Fibroblast of lung (primary cell): ENCODE measurements around the gene PEX16. TPM values are rescaled to one million over a fixed set of nuclear protein-coding genes. Genes with fewer than 3 reads are reported as not detected.

Experiments used
- DNase-seq, 2 donors: peaks; one replicate each; pipeline versions ENCODE4 v3.0.0 to v3.0.0-alpha.2; 2010; ENCODE audit warnings: low read depth in 2 of 2
- H2AFZ ChIP-seq: 2 replicates; pipeline ENCODE4 v1.5.1; 2012; ENCODE audit warnings: low read length, control low read depth, inconsistent platforms
- H3K27ac ChIP-seq: 2 replicates; pipeline ENCODE4 v1.5.1; 2011; ENCODE audit warnings: low read length, control low read depth; ENCODE audit not compliant: insufficient read depth
- H3K27me3 ChIP-seq: 2 replicates; pipeline ENCODE4 v1.5.1; 2011; ENCODE audit warnings: mild to moderate bottlenecking, low read length; ENCODE audit not compliant: control insufficient read depth, insufficient read depth
- H3K36me3 ChIP-seq: 2 replicates; pipeline ENCODE4 v1.5.1; 2011; ENCODE audit warnings: low read length; ENCODE audit not compliant: control insufficient read depth, insufficient read depth
- H3K4me1 ChIP-seq: 2 replicates; pipeline ENCODE4 v1.5.1; 2011; ENCODE audit warnings: low read length; ENCODE audit not compliant: control insufficient read depth, insufficient read depth; ENCODE audit errors: extremely low read depth
- H3K4me2 ChIP-seq: 2 replicates; pipeline ENCODE4 v1.5.1; 2011; ENCODE audit warnings: low read length, control low read depth; ENCODE audit not compliant: insufficient read depth; ENCODE audit errors: extremely low read depth
- H3K4me3 ChIP-seq, 4 experiments: fragments of 200-600 bp in 1 of 4; sonication (generic) in 1 of 4; replicated peaks in 1 of 4; 2 replicates each; pipeline ENCODE4 v1.5.1; 2011 to 2016; ENCODE audit warnings: low read length in 4 of 4, low read depth in 3 of 4, mild to moderate bottlenecking in 3 of 4, control low read depth in 2 of 4, inconsistent platforms in 1 of 4, mixed read lengths in 1 of 4; ENCODE audit not compliant: insufficient read depth in 1 of 4; ENCODE audit errors: control extremely low read depth in 1 of 4
- H3K79me2 ChIP-seq: 2 replicates; pipeline ENCODE4 v1.5.1; 2012; ENCODE audit warnings: mild to moderate bottlenecking, low read length, inconsistent platforms; ENCODE audit not compliant: control insufficient read depth, insufficient read depth
- H3K9ac ChIP-seq: 2 replicates; pipeline ENCODE4 v1.5.1; 2011; ENCODE audit warnings: mild to moderate bottlenecking, low read length, control low read depth; ENCODE audit not compliant: insufficient read depth
- H3K9me3 ChIP-seq: 2 replicates; pipeline ENCODE4 v1.5.1; 2012; ENCODE audit warnings: low read depth, low read length; ENCODE audit not compliant: control insufficient read depth, insufficient read depth
- H4K20me1 ChIP-seq: 2 replicates; pipeline ENCODE4 v1.5.1; 2011; ENCODE audit warnings: low read length; ENCODE audit not compliant: control insufficient read depth, insufficient read depth; ENCODE audit errors: extremely low read depth
- EZH2 ChIP-seq: IDR thresholded peaks from 2 replicates; pipeline ENCODE4 v1.5.1; 2012; ENCODE audit warnings: low read length, control low read depth, mild to moderate bottlenecking; ENCODE audit errors: missing control alignments
- polyA plus RNA-seq, 2 donors: library from polyadenylated mRNA; depleted of rRNA in 1 of 2; stranded (reverse) in 1 of 2; unstranded in 1 of 2; fragments of >200 nt; gene quantifications; 2 replicates each; pipeline ENCODE4 v1.2.1, GENCODE V29; 2011 to 2012; ENCODE audit warnings: missing spikeins in 1 of 2
- total RNA-seq: library from RNA; depleted of rRNA; stranded (reverse); fragments of >200 nt; gene quantifications from 2 replicates; pipeline ENCODE4 v1.2.1, GENCODE V29; 2014
- TF ChIP-seq, protein P1 (sequence below), 2 donors: IDR thresholded peaks in 1 of 2; conservative IDR thresholded peaks in 1 of 2; 1 replicate in 1 of 2; 2 replicates in 1 of 2; pipeline ENCODE4 v1.5.1; 2011 to 2012; ENCODE audit warnings: low read length in 2 of 2, control low read depth in 1 of 2, inconsistent platforms in 1 of 2, low read depth in 1 of 2, mild to moderate bottlenecking in 1 of 2

The PEX16 gene
- total and polyA plus RNA-seq, 2 donors (not counting 1 experiment from before 2014, with no cell fraction given), result 11.0 to 44.4 TPM

DNA sequence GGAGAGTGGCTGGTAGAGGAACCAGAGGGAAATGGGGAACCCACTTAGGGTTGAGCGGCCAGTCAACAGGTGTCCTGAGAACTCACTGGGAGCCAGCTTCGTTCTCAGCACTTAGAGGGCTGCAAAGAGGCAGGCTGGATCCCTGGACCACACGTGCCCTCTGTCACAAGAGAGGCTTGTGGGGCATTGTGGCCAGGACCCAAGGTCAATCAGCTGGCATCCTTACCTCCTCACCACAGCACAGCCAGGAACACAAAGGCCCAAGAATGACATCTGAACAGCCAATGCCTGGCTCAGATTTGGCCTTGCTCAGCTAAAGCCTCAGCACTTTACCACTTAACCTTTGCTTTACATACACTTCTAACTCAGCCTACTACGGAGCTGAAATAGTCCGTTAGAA is 24.8 kb downstream of the PEX16 start:
- Histone ChIP-seq H3K27me3 (peaks cover 22% of the 10 kb centered on the region), H2AFZ (no peak overlapping the region), H3K4me3 (no peak overlapping the region), H3K79me2 (no peaks in the 10 kb centered on the region), H4K20me1 (no peaks in the 10 kb centered on the region), H3K9me3 (no peaks in the 10 kb centered on the region), H3K36me3 (no peaks in the 10 kb centered on the region), H3K4me1 (no peaks in the 10 kb centered on the region), H3K9ac (no peak overlapping the region), H3K27ac (no peak overlapping the region), H3K4me2 (no peak overlapping the region)
- no peak for DNase-seq
- TF ChIP-seq EZH2, result no peak
- TF ChIP-seq, protein P1, sequence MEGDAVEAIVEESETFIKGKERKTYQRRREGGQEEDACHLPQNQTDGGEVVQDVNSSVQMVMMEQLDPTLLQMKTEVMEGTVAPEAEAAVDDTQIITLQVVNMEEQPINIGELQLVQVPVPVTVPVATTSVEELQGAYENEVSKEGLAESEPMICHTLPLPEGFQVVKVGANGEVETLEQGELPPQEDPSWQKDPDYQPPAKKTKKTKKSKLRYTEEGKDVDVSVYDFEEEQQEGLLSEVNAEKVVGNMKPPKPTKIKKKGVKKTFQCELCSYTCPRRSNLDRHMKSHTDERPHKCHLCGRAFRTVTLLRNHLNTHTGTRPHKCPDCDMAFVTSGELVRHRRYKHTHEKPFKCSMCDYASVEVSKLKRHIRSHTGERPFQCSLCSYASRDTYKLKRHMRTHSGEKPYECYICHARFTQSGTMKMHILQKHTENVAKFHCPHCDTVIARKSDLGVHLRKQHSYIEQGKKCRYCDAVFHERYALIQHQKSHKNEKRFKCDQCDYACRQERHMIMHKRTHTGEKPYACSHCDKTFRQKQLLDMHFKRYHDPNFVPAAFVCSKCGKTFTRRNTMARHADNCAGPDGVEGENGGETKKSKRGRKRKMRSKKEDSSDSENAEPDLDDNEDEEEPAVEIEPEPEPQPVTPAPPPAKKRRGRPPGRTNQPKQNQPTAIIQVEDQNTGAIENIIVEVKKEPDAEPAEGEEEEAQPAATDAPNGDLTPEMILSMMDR (conservative IDR thresholded peaks at IDR 0.05 in 1 of 2, IDR thresholded peaks at IDR 0.05 in 1 of 2; ENCODE audit: low read depth in 1 of 2, low read length in 2 of 2), result no peak

DNA sequence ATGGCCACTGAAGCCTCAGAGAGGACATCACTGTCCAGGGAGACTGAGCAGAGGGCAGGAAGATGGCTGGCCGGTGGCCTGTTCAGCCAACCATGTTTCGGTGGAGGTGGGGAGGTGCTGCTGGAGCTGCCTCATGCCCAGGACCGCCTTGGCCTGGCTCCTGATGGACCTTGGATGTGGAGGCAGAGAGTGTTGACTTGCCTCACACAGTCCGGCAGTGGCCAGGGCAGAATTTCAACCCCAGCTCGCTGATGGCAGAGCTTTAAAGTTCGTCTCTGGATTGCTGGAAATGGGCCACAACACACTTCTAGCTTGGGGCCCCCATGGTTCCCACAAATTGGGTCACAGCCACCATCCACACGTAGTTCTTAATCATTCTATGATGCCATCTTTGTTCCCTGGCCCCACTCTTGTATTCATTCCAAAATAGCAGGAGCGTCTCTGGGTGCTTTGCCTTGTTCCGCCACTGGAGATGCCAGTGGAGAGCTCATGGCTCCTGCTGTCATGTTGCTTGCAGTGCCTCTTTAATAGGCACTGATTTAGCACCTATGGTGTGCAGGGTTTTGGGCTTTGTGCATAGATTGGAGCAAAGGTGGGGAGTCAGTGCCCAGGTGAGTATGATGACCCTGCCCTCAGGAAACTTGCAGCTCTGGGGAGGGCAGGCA is 26.7 kb downstream of the PEX16 start:
- no peak for DNase-seq
- Histone ChIP-seq H3K79me2 (no peaks in the 10 kb centered on the region), H3K9ac (no peak overlapping the region), H3K27ac (no peak overlapping the region), H3K27me3 (peaks cover 9% of the 10 kb centered on the region), H2AFZ (no peak overlapping the region), H3K4me2 (no peak overlapping the region), H4K20me1 (peaks cover 3% of the 10 kb centered on the region), H3K4me1 (no peaks in the 10 kb centered on the region), H3K4me3 (no peak overlapping the region), H3K36me3 (no peaks in the 10 kb centered on the region), H3K9me3 (no peaks in the 10 kb centered on the region)
- no peak for TF ChIP-seq EZH2
- TF ChIP-seq, protein P1 (conservative IDR thresholded peaks at IDR 0.05 in 1 of 2, IDR thresholded peaks at IDR 0.05 in 1 of 2; ENCODE audit: low read depth in 1 of 2, low read length in 2 of 2), result no peak

DNA sequence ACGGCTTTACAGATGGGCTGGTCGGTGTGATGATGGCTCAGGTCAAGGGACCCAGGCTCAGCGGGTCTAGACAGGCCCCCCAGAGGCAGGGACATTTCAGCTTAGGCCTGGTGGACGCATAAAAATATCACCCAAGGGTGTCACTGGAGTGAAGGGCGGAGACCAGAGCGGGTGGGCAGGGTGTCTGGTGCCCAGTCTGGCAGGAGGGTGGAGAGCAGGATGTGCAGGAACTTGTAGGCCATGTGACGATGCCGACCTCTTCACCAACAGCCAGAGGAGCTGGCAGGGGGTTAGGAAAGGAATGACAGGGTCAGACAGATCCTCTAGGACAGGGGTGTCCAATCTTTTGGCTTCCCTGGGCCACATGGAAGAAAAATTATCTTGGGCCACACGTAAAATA is 27.7 kb downstream of the PEX16 start:
- H3K9ac ChIP-seq, result no peak overlapping the region
- DNase-seq, result no peak
- H2AFZ ChIP-seq, result no peak overlapping the region
- H3K9me3 ChIP-seq, result no peaks in the 10 kb centered on the region
- no peak overlapping the region for H3K4me3 ChIP-seq
- peaks cover 3% of the 10 kb centered on the region for H4K20me1 ChIP-seq
- TF ChIP-seq, protein P1 (conservative IDR thresholded peaks at IDR 0.05 in 1 of 2, IDR thresholded peaks at IDR 0.05 in 1 of 2; ENCODE audit: low read depth in 1 of 2, low read length in 2 of 2), result no peak
- no peak for TF ChIP-seq EZH2
- no peak overlapping the region for H3K27ac ChIP-seq
- H3K4me1 ChIP-seq, result no peaks in the 10 kb centered on the region
- peaks cover 9% of the 10 kb centered on the region for H3K27me3 ChIP-seq
- H3K36me3 ChIP-seq, result no peaks in the 10 kb centered on the region
- H3K4me2 ChIP-seq, result no peak overlapping the region
- no peaks in the 10 kb centered on the region for H3K79me2 ChIP-seq
